Measurements from ENCODE around the gene LDB3. TPM values are rescaled to one million over a fixed set of nuclear protein-coding genes. Genes with fewer than 3 reads are reported as not detected.

Gene LDB3
- polyA plus RNA-seq, 1 donor (not counting 4 experiments of a cell fraction or from before 2014, with no cell fraction given): 0.01 TPM

GRCh38 chr10:86657011-86657395, 11.3 kb upstream of the LDB3 start:
- no peak overlapping the region for H2AFZ ChIP-seq (ENCODE audit: control insufficient read depth, low read length)

GRCh38 chr10:86657396-86658011, 10.8 kb upstream of the LDB3 start:
- dilution Hi-C loops (cut with MboI; ENCODE audit: extremely low pct_ligation_motif_present, low sequenced_read_pairs): no loop called here
- Histone ChIP-seq H3K9ac (ENCODE audit: control insufficient read depth, extremely low read depth, insufficient read depth, low read length) (no peak overlapping the region), H3K4me1 (ENCODE audit: control insufficient read depth, extremely low read depth, insufficient read depth, low read length) (peaks cover 1% of the 10 kb centered on the region), H3K79me2 (ENCODE audit: control insufficient read depth, insufficient read depth, low read length) (no peaks in the 10 kb centered on the region), H3K36me3 (ENCODE audit: control insufficient read depth in 2 of 2, extremely low read depth in 1 of 2, insufficient read depth in 2 of 2, low read length in 2 of 2) (no peaks in the 10 kb centered on the region), H3K4me2 (ENCODE audit: control insufficient read depth, extremely low read depth, insufficient read depth, low read depth, low read length) (no peak overlapping the region), H2AFZ (ENCODE audit: control insufficient read depth, low read length) (no peak overlapping the region), H4K20me1 (ENCODE audit: control insufficient read depth, extremely low read depth, insufficient read depth, low read length) (no peaks in the 10 kb centered on the region), H3K4me3 (ENCODE audit: control insufficient read depth in 2 of 3, extremely low read depth in 1 of 3, insufficient read depth in 2 of 3, low read depth in 1 of 3, low read length in 3 of 3) (no peak overlapping the region), H3K27ac (ENCODE audit: control insufficient read depth, insufficient read depth, low read length) (no peak overlapping the region), H3K9me1 (ENCODE audit: control insufficient read depth, extremely low read depth, insufficient read depth, low read length) (no peaks in the 10 kb centered on the region), H3K27me3 (ENCODE audit: control insufficient read depth, extremely low read depth, insufficient read depth, low read length) (peaks cover 7% of the 10 kb centered on the region), H3K9me3 (ENCODE audit: control insufficient read depth, low read depth, low read length) (no peaks in the 10 kb centered on the region)
- TF ChIP-seq EZH2 (IDR thresholded peaks at IDR 0.05; ENCODE audit: low read length) (no peak), CTCF (optimal IDR thresholded peaks at IDR 0.05 in 1 of 3, IDR thresholded peaks at IDR 0.05 in 1 of 3, conservative IDR thresholded peaks at IDR 0.05 in 1 of 3; ENCODE audit: extremely low read depth in 1 of 3, insufficient read depth in 2 of 3, low read length in 3 of 3) (no peak)
- no peak for FAIRE-seq
- no peak for DNase-seq (ENCODE audit: low read depth, low spot score)

More at GRCh38 chr10:86657011-86657395, 11.3 kb upstream of the LDB3 start:
- H3K4me1 ChIP-seq (ENCODE audit: control insufficient read depth, extremely low read depth, insufficient read depth, low read length): peaks cover 3% of the 10 kb centered on the region
- peaks cover 4% of the 10 kb centered on the region for H3K27me3 ChIP-seq (ENCODE audit: control insufficient read depth, extremely low read depth, insufficient read depth, low read length)
- H3K9me3 ChIP-seq (ENCODE audit: control insufficient read depth, low read depth, low read length): no peaks in the 10 kb centered on the region
- no peaks in the 10 kb centered on the region for H3K36me3 ChIP-seq (ENCODE audit: control insufficient read depth in 2 of 2, extremely low read depth in 1 of 2, insufficient read depth in 2 of 2, low read length in 2 of 2)
- H3K9ac ChIP-seq (ENCODE audit: control insufficient read depth, extremely low read depth, insufficient read depth, low read length): no peak overlapping the region
- no peak overlapping the region for H3K4me3 ChIP-seq (ENCODE audit: control insufficient read depth in 2 of 3, extremely low read depth in 1 of 3, insufficient read depth in 2 of 3, low read depth in 1 of 3, low read length in 3 of 3)
- no peak overlapping the region for H3K27ac ChIP-seq (ENCODE audit: control insufficient read depth, insufficient read depth, low read length)
- DNase-seq (ENCODE audit: low read depth, low spot score): no peak
- dilution Hi-C loops (cut with MboI; ENCODE audit: extremely low pct_ligation_motif_present, low sequenced_read_pairs): no loop called here
- TF ChIP-seq CTCF (optimal IDR thresholded peaks at IDR 0.05 in 1 of 3, IDR thresholded peaks at IDR 0.05 in 1 of 3, conservative IDR thresholded peaks at IDR 0.05 in 1 of 3; ENCODE audit: extremely low read depth in 1 of 3, insufficient read depth in 2 of 3, low read length in 3 of 3) (no peak), EZH2 (IDR thresholded peaks at IDR 0.05; ENCODE audit: low read length) (no peak)
- H3K9me1 ChIP-seq (ENCODE audit: control insufficient read depth, extremely low read depth, insufficient read depth, low read length): no peaks in the 10 kb centered on the region
- H4K20me1 ChIP-seq (ENCODE audit: control insufficient read depth, extremely low read depth, insufficient read depth, low read length): no peaks in the 10 kb centered on the region
- no peak overlapping the region for H3K4me2 ChIP-seq (ENCODE audit: control insufficient read depth, extremely low read depth, insufficient read depth, low read depth, low read length)
- no peaks in the 10 kb centered on the region for H3K79me2 ChIP-seq (ENCODE audit: control insufficient read depth, insufficient read depth, low read length)
- no peak for FAIRE-seq

All from keratinocyte (primary cell).